ENCODE data around the gene CDK14.

DNA sequence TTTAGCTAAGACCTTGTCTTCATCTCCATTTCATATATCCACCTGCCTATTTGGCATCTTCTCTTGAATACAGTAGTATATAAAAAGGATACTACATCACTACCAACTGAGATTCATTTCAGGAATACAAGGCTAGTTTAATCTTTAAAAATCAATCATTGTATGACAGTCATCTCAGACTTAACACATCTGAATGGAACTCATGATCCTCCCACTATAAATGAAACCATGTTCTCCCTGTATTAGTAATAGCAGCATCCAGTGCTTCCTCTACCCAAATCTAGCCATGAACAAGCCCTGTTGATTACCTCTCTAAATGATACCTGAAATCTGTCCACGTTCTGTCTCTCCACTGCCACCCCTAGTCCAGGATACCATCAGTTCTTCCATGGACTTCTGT is 196.2 kb downstream of the CDK14 start:
- no peak for TF ChIP-seq CTCF (conservative IDR thresholded peaks at IDR 0.05 in 1 of 2, IDR thresholded peaks at IDR 0.05 in 1 of 2; ENCODE audit: low read depth in 1 of 2, low read length in 2 of 2)
- no peak for TF ChIP-seq EZH2 (IDR thresholded peaks at IDR 0.05; ENCODE audit: low read length, missing control alignments)

Measured in fibroblast of lung (primary cell).